ENCODE measurements around the gene TTC24.
"Not testable (repeated sequence)": the region's sequence is repeated elsewhere in the genome, so short reads cannot be mapped to it uniquely, and the experiment has no call there.

The TTC24 gene

DNA sequence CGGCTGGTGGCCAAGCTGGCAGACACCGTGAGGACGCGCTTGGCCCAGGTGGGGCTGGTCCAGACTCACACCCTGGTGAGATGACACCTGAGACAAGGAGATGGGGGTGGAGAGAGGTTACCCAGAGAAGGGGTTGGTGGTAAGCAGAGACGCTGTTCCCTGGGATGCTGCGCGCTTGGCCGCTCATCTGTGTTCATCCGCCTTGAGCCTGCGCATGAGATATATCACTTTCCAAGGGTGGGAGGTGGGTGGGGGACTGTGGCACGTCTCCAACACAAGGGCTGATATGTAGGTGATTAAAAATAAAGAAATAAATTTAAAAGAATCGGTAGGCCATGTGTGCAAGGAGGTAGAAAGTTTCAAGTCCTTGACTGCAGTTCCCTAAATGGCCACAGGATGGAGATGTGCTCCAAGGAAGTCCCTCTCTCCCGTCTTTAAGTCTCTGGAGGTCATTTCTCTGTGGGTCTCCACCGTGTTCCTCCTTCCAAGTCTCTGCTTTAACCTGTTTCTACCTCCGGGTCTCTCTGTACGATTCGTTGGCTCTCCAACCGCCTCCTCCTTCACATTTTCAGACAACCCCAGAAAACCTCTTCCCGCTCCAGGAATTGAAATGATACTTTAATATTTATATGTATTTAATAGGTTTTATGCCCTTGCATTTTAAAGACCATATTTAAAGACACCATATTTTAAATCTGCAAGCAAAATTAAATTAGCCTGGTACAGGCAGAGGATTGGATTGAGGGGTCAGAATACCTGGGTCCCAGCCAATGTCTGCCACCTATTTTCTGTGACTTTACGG, 4.5 kb downstream of the TTC24 start:
- DNase-seq (ENCODE audit: low spot score): peak; percentile 82
- in situ Hi-C loops (cut with MboI; ENCODE audit: low pct_unique_long_range_greater_than_20kb, low sequenced_read_pairs, unreplicated experiment): no loop called here
- TF ChIP-seq, protein P1, sequence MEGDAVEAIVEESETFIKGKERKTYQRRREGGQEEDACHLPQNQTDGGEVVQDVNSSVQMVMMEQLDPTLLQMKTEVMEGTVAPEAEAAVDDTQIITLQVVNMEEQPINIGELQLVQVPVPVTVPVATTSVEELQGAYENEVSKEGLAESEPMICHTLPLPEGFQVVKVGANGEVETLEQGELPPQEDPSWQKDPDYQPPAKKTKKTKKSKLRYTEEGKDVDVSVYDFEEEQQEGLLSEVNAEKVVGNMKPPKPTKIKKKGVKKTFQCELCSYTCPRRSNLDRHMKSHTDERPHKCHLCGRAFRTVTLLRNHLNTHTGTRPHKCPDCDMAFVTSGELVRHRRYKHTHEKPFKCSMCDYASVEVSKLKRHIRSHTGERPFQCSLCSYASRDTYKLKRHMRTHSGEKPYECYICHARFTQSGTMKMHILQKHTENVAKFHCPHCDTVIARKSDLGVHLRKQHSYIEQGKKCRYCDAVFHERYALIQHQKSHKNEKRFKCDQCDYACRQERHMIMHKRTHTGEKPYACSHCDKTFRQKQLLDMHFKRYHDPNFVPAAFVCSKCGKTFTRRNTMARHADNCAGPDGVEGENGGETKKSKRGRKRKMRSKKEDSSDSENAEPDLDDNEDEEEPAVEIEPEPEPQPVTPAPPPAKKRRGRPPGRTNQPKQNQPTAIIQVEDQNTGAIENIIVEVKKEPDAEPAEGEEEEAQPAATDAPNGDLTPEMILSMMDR (IDR thresholded peaks at IDR 0.05; ENCODE audit: extremely low read depth, insufficient read depth, missing control alignments): peak; percentile 82

DNA sequence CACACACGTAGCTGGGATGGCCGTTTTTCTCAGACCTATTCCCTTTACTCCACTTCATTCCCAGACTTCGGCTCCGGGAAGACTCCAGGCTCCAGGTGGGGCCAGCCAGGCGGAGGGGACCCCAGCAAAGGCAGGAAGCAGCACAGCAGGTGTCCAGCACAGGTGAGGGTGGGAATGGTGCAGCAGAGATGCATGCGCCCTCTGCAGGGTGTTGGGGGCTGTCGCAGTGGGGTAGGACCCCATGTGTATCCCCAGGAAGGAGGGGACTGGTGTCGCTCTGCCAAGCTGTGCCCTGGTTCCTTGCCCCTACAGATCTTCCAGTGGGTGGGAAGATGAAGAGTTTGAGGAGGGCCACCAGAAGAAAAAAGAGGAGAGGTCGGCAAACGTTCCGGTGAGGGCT, 5.3 kb downstream of the TTC24 start:
- no peak for DNase-seq (ENCODE audit: low spot score)
- TF ChIP-seq, protein P1 (IDR thresholded peaks at IDR 0.05; ENCODE audit: extremely low read depth, insufficient read depth, missing control alignments): peak; percentile 34
- in situ Hi-C loops (cut with MboI; ENCODE audit: low pct_unique_long_range_greater_than_20kb, low sequenced_read_pairs, unreplicated experiment): no loop called here

DNA sequence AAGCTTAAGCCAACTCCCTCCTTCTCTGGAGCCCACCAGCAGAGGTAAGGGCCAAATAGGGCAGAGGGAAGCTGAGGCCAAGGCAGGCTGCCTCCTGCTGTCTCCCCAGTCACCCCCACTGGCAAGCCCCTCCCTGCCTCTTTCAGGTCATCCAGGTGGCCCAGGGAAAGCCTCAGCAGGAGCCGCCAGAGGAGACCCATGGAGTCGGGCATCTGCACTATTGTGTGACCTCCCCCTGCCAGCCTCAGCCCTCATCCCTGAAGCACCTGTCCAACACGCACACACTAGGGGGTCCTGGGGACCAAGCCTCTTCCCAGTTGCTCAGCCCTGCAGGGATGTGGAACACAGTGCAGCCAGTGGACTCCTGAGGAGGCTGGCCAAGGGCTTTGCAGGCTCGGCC, 6.8 kb downstream of the TTC24 start:
- TF ChIP-seq, protein P1 (IDR thresholded peaks at IDR 0.05; ENCODE audit: extremely low read depth, insufficient read depth, missing control alignments): no peak
- in situ Hi-C loops (cut with MboI; ENCODE audit: low pct_unique_long_range_greater_than_20kb, low sequenced_read_pairs, unreplicated experiment): no loop called here
- DNase-seq (ENCODE audit: low spot score): no peak

DNA sequence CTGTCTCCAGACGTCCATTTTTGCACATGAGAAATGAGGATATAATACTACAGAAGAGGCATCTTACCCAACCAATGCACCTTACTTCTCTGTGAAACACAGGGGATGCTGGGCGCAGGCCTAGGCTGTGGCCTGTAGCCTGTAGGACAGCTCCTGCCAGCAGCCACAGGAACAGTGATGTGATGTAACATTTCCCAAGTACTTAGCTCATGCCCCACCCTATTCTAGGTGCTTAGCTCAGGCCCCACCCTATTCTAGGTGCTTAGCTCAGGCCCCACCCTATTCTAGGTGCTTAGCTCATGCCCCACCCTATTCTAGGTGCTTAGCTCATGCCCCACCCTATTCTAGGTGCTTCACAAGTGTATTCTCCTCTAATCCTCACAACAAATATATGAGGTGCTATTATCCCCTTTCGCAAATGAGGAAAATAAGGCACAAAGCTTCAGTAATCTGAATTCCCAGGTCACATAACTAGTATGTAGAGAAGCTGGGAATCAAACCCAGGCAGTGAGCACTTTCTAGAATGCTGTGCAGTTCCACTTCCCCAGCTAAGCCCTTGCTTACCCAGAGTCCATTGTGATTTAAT, 7.5 kb downstream of the TTC24 start:
- TF ChIP-seq, protein P1 (IDR thresholded peaks at IDR 0.05; ENCODE audit: extremely low read depth, insufficient read depth, missing control alignments): no peak
- in situ Hi-C loops (cut with MboI; ENCODE audit: low pct_unique_long_range_greater_than_20kb, low sequenced_read_pairs, unreplicated experiment): no loop called here
- DNase-seq (ENCODE audit: low spot score): no peak

DNA sequence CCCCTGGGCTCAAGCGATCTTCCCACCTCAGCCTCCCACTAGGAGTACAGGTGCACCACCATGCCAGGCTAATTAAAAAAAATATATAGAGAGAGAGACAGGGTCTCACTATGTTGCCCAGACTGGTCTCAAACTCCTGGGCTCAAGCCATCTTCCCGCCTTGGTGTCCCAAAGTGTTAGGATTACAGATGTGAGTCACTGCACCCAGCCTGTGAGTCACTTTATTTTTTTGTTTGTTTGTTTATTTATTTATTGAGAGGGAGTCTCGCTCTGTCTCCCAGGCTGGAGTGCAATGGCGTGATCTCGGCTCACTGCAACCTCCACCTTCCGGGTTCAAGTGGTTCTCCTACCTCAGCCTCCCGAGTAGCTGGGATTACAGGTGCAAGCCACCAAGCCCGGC, 8.4 kb downstream of the TTC24 start:
- DNase-seq (ENCODE audit: low spot score); in situ Hi-C loops (cut with MboI; ENCODE audit: low pct_unique_long_range_greater_than_20kb, low sequenced_read_pairs, unreplicated experiment): not testable (repeated sequence)

DNA sequence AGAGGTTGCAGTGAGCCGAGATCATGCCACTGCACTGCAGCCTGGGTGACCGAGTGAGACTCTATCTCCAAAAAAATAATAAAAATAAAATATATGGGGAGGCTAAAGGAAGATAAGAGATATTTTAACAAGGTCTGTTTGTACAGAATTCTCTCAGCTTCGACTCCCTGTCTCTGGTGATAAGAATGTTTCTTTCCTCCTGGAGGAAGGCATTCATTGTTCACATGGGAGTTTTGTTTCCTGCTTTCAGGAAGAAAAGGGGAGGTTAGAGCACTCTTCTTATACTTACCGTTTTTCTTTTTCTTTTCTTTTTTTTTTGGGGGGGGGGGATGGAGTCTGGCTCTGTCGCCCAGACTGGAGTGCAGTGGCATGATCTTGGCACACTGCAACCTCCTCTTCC, 10.0 kb downstream of the TTC24 start:
- DNase-seq (ENCODE audit: low spot score): no peak
- in situ Hi-C loops (cut with MboI; ENCODE audit: low pct_unique_long_range_greater_than_20kb, low sequenced_read_pairs, unreplicated experiment): no loop called here
- TF ChIP-seq, protein P1 (IDR thresholded peaks at IDR 0.05; ENCODE audit: extremely low read depth, insufficient read depth, missing control alignments): no peak

Measured in GM13977 (cell line).